ENCODE data around the gene ING5.

ING5 gene

GRCh38 chr2:241702155-241703031, 554 bp downstream of the ING5 start:
- peak; percentile 80 for ATAC-seq
- TF ChIP-seq CSDC2 (CRISPR knock-in tag; IDR thresholded peaks at IDR 0.05) = no peak
- TF ChIP-seq PATZ1 (CRISPR knock-in tag; IDR thresholded peaks at IDR 0.05; ENCODE audit: borderline replicate concordance) = no peak
- no peak for TF ChIP-seq RARB (CRISPR knock-in tag; IDR thresholded peaks at IDR 0.05)
- no peak for TF ChIP-seq ISL1 (CRISPR knock-in tag; IDR thresholded peaks at IDR 0.05)
- TF ChIP-seq POU6F1 (CRISPR knock-in tag; IDR thresholded peaks at IDR 0.05; ENCODE audit: borderline replicate concordance, low read depth) = no peak
- no peak for TF ChIP-seq GLIS3 (CRISPR knock-in tag; IDR thresholded peaks at IDR 0.05)
- no peak for TF ChIP-seq TSHZ2 (CRISPR knock-in tag; IDR thresholded peaks at IDR 0.05)
- TF ChIP-seq ZFP3 (CRISPR knock-in tag; IDR thresholded peaks at IDR 0.05) = no peak
- TF ChIP-seq CREB5 (CRISPR knock-in tag; IDR thresholded peaks at IDR 0.05; ENCODE audit: low read depth) = no peak
- TF ChIP-seq TOX (CRISPR knock-in tag; IDR thresholded peaks at IDR 0.05; ENCODE audit: borderline replicate concordance) = no peak
- TF ChIP-seq ARNTL (CRISPR knock-in tag; IDR thresholded peaks at IDR 0.05; ENCODE audit: borderline replicate concordance, low read depth) = no peak
- no peak for TF ChIP-seq ESRRG (CRISPR knock-in tag; IDR thresholded peaks at IDR 0.05)
- no peak for TF ChIP-seq ZNF565 (CRISPR knock-in tag; conservative IDR thresholded peaks at IDR 0.05; ENCODE audit: low read depth)

GRCh38 chr2:241703032-241703604, 1.3 kb downstream of the ING5 start:
- peak; percentile 32 for ATAC-seq
- no peak for TF ChIP-seq ZNF8 (CRISPR knock-in tag; IDR thresholded peaks at IDR 0.05)
- TF ChIP-seq TSHZ2 (CRISPR knock-in tag; IDR thresholded peaks at IDR 0.05) = no peak
- no peak for TF ChIP-seq OSR1 (CRISPR knock-in tag; IDR thresholded peaks at IDR 0.05)
- TF ChIP-seq TOX (CRISPR knock-in tag; IDR thresholded peaks at IDR 0.05; ENCODE audit: borderline replicate concordance) = no peak

- ATAC-seq = no peak
- TF ChIP-seq OSR1 (CRISPR knock-in tag; IDR thresholded peaks at IDR 0.05) = no peak
- TF ChIP-seq PATZ1 (CRISPR knock-in tag; IDR thresholded peaks at IDR 0.05; ENCODE audit: borderline replicate concordance) = no peak
- no peak for TF ChIP-seq TSHZ2 (CRISPR knock-in tag; IDR thresholded peaks at IDR 0.05)
- no peak for TF ChIP-seq ZFP30 (CRISPR knock-in tag; IDR thresholded peaks at IDR 0.05)
- TF ChIP-seq CSDC2 (CRISPR knock-in tag; IDR thresholded peaks at IDR 0.05) = no peak
- no peak for TF ChIP-seq POU6F1 (CRISPR knock-in tag; IDR thresholded peaks at IDR 0.05; ENCODE audit: borderline replicate concordance, low read depth)
- TF ChIP-seq ZNF8 (CRISPR knock-in tag; IDR thresholded peaks at IDR 0.05) = no peak
Measured at GRCh38 chr2:241706537-241706936, 4.7 kb downstream of the ING5 start.

Data from SK-N-SH treated with all-trans-retinoic acid at 6 μM for 48 hours (cell line).